Neural cell (in vitro differentiated cells): ENCODE measurements around the gene BPI. TPM values are rescaled to one million over a fixed set of nuclear protein-coding genes. Genes with fewer than 3 reads are reported as not detected.

ENCODE experiments used
- H2AFZ ChIP-seq: fragments of 200-600, 300-800 bp; sonication (generic), shearing (Covaris generic); 2 replicates; pipeline ENCODE4 v1.6.0; 2014; ENCODE audit warnings: low read depth, mild to moderate bottlenecking, antibody characterized with exemption, low read length, moderate library complexity
- H3F3A ChIP-seq: fragments of 200-600 bp; shearing (Covaris generic); 2 replicates; pipeline ENCODE4 v1.6.1; 2016; ENCODE audit warnings: mild to moderate bottlenecking, moderate library complexity, mixed read lengths, antibody characterized with exemption, low read length; ENCODE audit not compliant: insufficient read depth, poor library complexity, severe bottlenecking
- H3K27ac ChIP-seq: fragments of 200-600, 300-800 bp; sonication (generic), shearing (Covaris generic); 2 replicates; pipeline ENCODE4 v1.5.1; 2014; ENCODE audit warnings: mild to moderate bottlenecking, low read length, moderate library complexity
- H3K27me3 ChIP-seq: fragments of 300-800, 200-600 bp; sonication (generic), shearing (Covaris generic); 2 replicates; pipeline ENCODE4 v1.6.0; 2014; ENCODE audit warnings: mild to moderate bottlenecking, low read depth, low read length, moderate library complexity; ENCODE audit not compliant: insufficient read depth
- H3K36me3 ChIP-seq: fragments of 300-800, 200-600 bp; sonication (generic), shearing (Covaris generic); 2 replicates; pipeline ENCODE4 v1.5.1; 2014; ENCODE audit warnings: mild to moderate bottlenecking, antibody characterized with exemption, low read length, moderate library complexity; ENCODE audit not compliant: insufficient read depth
- H3K4me2 ChIP-seq: fragments of 300-800, 200-600 bp; sonication (generic), shearing (Covaris generic); 2 replicates; pipeline ENCODE4 v1.6.0; 2014; ENCODE audit warnings: mild to moderate bottlenecking, low read length
- H3K4me3 ChIP-seq: fragments of 300-800, 200-600 bp; sonication (generic), shearing (Covaris generic); 2 replicates; pipeline ENCODE4 v1.5.1; 2014; ENCODE audit warnings: mild to moderate bottlenecking, low read length, moderate library complexity
- H3K79me2 ChIP-seq: fragments of 200-600 bp; shearing (Covaris generic); replicated peaks from 2 replicates; pipeline ENCODE4 v1.6.0; 2014; ENCODE audit warnings: mild to moderate bottlenecking, low read length, moderate library complexity; ENCODE audit not compliant: insufficient read depth
- H3K9ac ChIP-seq: fragments of 300-800, 200-600 bp; sonication (generic), shearing (Covaris generic); 2 replicates; pipeline ENCODE4 v1.6.1; 2016; ENCODE audit warnings: mild to moderate bottlenecking, low read length, mixed read lengths
- H3K9me2 ChIP-seq: fragments of 200-600 bp; shearing (Covaris generic); 2 replicates; pipeline ENCODE4 v1.6.1; 2016; ENCODE audit warnings: mild to moderate bottlenecking, low read length, mixed read lengths; ENCODE audit not compliant: insufficient read depth
- H3K9me3 ChIP-seq: fragments of 200-600, 300-800 bp; sonication (generic), shearing (Covaris generic); 2 replicates; pipeline ENCODE4 v1.6.1; 2016; ENCODE audit warnings: mild to moderate bottlenecking, mixed run types, low read length, moderate library complexity, mixed read lengths
- H4K20me1 ChIP-seq: fragments of 200-600 bp; shearing (Covaris generic); 2 replicates; pipeline ENCODE4 v1.6.1; 2016; ENCODE audit warnings: mild to moderate bottlenecking, mixed run types; ENCODE audit not compliant: insufficient read depth
- EP300 ChIP-seq: fragments of 450-650 bp; conservative IDR thresholded peaks from 2 replicates; pipeline ENCODE4 v1.6.1; 2014; ENCODE audit warnings: antibody characterized with exemption, mild to moderate bottlenecking, moderate library complexity; ENCODE audit not compliant: poor library complexity, severe bottlenecking
- EZH2 ChIP-seq: fragments of 200-600, 300-800 bp; shearing (Covaris generic), sonication (generic); IDR thresholded peaks from 2 replicates; pipeline ENCODE4 v1.6.1; 2014; ENCODE audit warnings: antibody characterized with exemption, low read length, borderline replicate concordance, mild to moderate bottlenecking; ENCODE audit not compliant: insufficient read depth, poor library complexity, severe bottlenecking
- MXI1 ChIP-seq: fragments of 450-650 bp; conservative IDR thresholded peaks from 2 replicates; pipeline ENCODE4 v1.6.1; 2014; ENCODE audit warnings: antibody characterized with exemption, mild to moderate bottlenecking; ENCODE audit not compliant: poor library complexity, severe bottlenecking
- POLR2AphosphoS5 ChIP-seq: IDR thresholded peaks from 2 replicates; pipeline ENCODE4 v1.6.1; 2012
- RAD21 ChIP-seq: fragments of 450-650 bp; conservative IDR thresholded peaks from 2 replicates; pipeline ENCODE4 v1.6.1; 2014; ENCODE audit warnings: antibody characterized with exemption, mild to moderate bottlenecking, moderate library complexity
- SMC3 ChIP-seq: fragments of 450-650 bp; conservative IDR thresholded peaks from 2 replicates; pipeline ENCODE4 v1.6.1; 2014; ENCODE audit warnings: antibody characterized with exemption, mild to moderate bottlenecking, moderate library complexity; ENCODE audit not compliant: poor library complexity
- TAF1 ChIP-seq: IDR thresholded peaks from 2 replicates; pipeline ENCODE4 v1.6.1; 2012; ENCODE audit warnings: low read depth
- polyA plus RNA-seq: library from polyadenylated mRNA; depleted of rRNA; stranded (reverse); fragments of >200 nt; gene quantifications from 2 replicates; pipeline ENCODE4 v1.2.3, GENCODE V29; 2014
- TF ChIP-seq, protein P1 (sequence below): fragments of 450-650 bp; IDR thresholded peaks from 2 replicates; pipeline ENCODE4 v1.5.1; 2014; ENCODE audit warnings: antibody characterized with exemption, mild to moderate bottlenecking, moderate library complexity; ENCODE audit not compliant: poor library complexity, severe bottlenecking
- TF ChIP-seq, protein P2 (sequence below): IDR thresholded peaks from 2 replicates; pipeline ENCODE4 v1.6.1; 2012; ENCODE audit warnings: borderline replicate concordance

The BPI gene
- polyA plus RNA-seq, 1 donor from 2014 or later: not detected

DNA sequence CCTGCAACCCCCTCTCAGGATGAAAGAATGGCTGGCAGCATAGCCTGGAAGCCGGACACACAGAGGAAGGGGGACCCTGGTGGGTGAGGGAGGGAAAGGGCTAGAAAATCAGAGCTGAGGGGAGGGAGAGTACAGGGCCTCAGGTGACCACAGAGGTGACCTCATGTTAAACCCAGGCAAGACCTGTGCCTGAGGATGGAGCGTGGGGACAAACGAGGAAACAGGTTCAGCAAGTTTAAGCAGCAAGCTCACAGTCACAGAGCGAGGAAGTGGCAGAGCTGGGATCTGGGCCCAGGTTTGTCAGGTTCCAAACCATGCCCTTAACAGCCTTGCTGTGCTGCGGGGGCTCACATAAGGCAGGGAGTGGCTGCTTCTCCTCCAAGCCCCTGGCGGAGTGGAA lies 4.0 kb upstream of the BPI start:
- H2AFZ ChIP-seq: no peak overlapping the region
- H3K27ac ChIP-seq: no peak overlapping the region
- no peaks in the 10 kb centered on the region for H3F3A ChIP-seq
- no peak overlapping the region for H3K9ac ChIP-seq
- H3K9me2 ChIP-seq: no peaks in the 10 kb centered on the region
- H3K4me3 ChIP-seq: no peak overlapping the region
- no peaks in the 10 kb centered on the region for H3K36me3 ChIP-seq
- H3K79me2 ChIP-seq: no peaks in the 10 kb centered on the region
- H3K9me3 ChIP-seq: no peaks in the 10 kb centered on the region
- TF ChIP-seq, protein P1, sequence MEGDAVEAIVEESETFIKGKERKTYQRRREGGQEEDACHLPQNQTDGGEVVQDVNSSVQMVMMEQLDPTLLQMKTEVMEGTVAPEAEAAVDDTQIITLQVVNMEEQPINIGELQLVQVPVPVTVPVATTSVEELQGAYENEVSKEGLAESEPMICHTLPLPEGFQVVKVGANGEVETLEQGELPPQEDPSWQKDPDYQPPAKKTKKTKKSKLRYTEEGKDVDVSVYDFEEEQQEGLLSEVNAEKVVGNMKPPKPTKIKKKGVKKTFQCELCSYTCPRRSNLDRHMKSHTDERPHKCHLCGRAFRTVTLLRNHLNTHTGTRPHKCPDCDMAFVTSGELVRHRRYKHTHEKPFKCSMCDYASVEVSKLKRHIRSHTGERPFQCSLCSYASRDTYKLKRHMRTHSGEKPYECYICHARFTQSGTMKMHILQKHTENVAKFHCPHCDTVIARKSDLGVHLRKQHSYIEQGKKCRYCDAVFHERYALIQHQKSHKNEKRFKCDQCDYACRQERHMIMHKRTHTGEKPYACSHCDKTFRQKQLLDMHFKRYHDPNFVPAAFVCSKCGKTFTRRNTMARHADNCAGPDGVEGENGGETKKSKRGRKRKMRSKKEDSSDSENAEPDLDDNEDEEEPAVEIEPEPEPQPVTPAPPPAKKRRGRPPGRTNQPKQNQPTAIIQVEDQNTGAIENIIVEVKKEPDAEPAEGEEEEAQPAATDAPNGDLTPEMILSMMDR: no peak
- no peak for TF ChIP-seq TAF1
- no peak for TF ChIP-seq EZH2
- TF ChIP-seq EP300: no peak
- TF ChIP-seq RAD21: no peak
- TF ChIP-seq MXI1: no peak
- TF ChIP-seq POLR2AphosphoS5: no peak
- no peak for TF ChIP-seq SMC3
- TF ChIP-seq, protein P2, sequence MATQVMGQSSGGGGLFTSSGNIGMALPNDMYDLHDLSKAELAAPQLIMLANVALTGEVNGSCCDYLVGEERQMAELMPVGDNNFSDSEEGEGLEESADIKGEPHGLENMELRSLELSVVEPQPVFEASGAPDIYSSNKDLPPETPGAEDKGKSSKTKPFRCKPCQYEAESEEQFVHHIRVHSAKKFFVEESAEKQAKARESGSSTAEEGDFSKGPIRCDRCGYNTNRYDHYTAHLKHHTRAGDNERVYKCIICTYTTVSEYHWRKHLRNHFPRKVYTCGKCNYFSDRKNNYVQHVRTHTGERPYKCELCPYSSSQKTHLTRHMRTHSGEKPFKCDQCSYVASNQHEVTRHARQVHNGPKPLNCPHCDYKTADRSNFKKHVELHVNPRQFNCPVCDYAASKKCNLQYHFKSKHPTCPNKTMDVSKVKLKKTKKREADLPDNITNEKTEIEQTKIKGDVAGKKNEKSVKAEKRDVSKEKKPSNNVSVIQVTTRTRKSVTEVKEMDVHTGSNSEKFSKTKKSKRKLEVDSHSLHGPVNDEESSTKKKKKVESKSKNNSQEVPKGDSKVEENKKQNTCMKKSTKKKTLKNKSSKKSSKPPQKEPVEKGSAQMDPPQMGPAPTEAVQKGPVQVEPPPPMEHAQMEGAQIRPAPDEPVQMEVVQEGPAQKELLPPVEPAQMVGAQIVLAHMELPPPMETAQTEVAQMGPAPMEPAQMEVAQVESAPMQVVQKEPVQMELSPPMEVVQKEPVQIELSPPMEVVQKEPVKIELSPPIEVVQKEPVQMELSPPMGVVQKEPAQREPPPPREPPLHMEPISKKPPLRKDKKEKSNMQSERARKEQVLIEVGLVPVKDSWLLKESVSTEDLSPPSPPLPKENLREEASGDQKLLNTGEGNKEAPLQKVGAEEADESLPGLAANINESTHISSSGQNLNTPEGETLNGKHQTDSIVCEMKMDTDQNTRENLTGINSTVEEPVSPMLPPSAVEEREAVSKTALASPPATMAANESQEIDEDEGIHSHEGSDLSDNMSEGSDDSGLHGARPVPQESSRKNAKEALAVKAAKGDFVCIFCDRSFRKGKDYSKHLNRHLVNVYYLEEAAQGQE: no peak
- H4K20me1 ChIP-seq: no peaks in the 10 kb centered on the region
- H3K27me3 ChIP-seq: no peaks in the 10 kb centered on the region
- no peak overlapping the region for H3K4me2 ChIP-seq

DNA sequence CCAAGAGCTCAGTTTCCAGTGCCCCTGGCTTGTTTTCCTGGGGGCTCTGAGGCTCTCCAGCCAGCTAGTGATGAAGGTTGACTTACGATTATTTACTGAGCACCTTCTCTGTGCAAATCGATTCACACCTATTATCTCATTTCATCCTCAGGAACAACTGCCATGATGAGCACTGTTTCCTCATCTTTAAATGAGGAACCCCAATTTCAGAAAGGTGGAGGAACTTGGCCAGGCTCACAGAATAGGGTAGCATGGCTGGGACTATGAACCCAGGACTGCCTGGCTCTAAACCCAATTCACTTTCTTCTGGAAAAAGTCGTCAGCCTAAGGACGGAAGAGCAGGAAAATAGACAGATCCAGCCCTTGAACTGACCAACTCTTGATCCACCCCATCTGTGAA lies 3.5 kb upstream of the BPI start:
- Histone ChIP-seq H3K36me3 (no peaks in the 10 kb centered on the region), H3K4me3 (no peak overlapping the region), H3K27me3 (no peaks in the 10 kb centered on the region), H3F3A (no peaks in the 10 kb centered on the region), H3K9ac (no peak overlapping the region), H3K79me2 (no peaks in the 10 kb centered on the region), H3K27ac (no peak overlapping the region), H4K20me1 (no peaks in the 10 kb centered on the region), H2AFZ (no peak overlapping the region), H3K9me2 (no peaks in the 10 kb centered on the region), H3K9me3 (no peaks in the 10 kb centered on the region), H3K4me2 (no peak overlapping the region)
- TF ChIP-seq, protein P1: no peak
- TF ChIP-seq EP300 (no peak), MXI1 (no peak), POLR2AphosphoS5 (no peak), EZH2 (no peak), SMC3 (no peak), TAF1 (no peak), RAD21 (no peak)
- TF ChIP-seq, protein P2: no peak
